IMR-90 (cell line): ENCODE results near the gene CNDP1.

ENCODE experiments used
- CEBPB ChIP-seq: IDR thresholded peaks from 2 replicates; pipeline ENCODE4 v1.6.1; 2012; ENCODE audit warnings: low read depth, low read length, improper control_type of control experiment
- CHD1 ChIP-seq: IDR thresholded peaks from 2 replicates; pipeline ENCODE4 v1.6.1; 2012; ENCODE audit warnings: low read depth, low read length, improper control_type of control experiment
- CTCF ChIP-seq: conservative IDR thresholded peaks from 2 replicates; pipeline ENCODE4 v1.5.1; 2012; ENCODE audit warnings: mild to moderate bottlenecking, low read depth, low read length, improper control_type of control experiment
- ELK1 ChIP-seq: fragments of 150-350 bp; IDR thresholded peaks from 2 replicates; pipeline ENCODE4 v1.6.1; 2016; ENCODE audit warnings: low read depth, mild to moderate bottlenecking, low read length, moderate library complexity, borderline replicate concordance
- FOS ChIP-seq: fragments of 150-350 bp; IDR thresholded peaks from 2 replicates; pipeline ENCODE4 v1.6.1; 2016; ENCODE audit warnings: low read depth, low read length
- MAFK ChIP-seq: IDR thresholded peaks from 2 replicates; pipeline ENCODE4 v1.6.1; 2012; ENCODE audit warnings: low read depth, low read length, improper control_type of control experiment
- MAZ ChIP-seq: IDR thresholded peaks from 2 replicates; pipeline ENCODE4 v1.6.1; 2012; ENCODE audit warnings: low read depth, mild to moderate bottlenecking, low read length, improper control_type of control experiment, moderate library complexity, borderline replicate concordance
- NFE2L2 ChIP-seq: fragments of 150-350 bp; IDR thresholded peaks from 2 replicates; pipeline ENCODE4 v1.6.1; 2016; ENCODE audit warnings: low read depth, mild to moderate bottlenecking, low read length
- POLR2A ChIP-seq: IDR thresholded peaks from 2 replicates; pipeline ENCODE4 v1.6.1; 2012; ENCODE audit warnings: mild to moderate bottlenecking, low read depth, low read length
- RAD21 ChIP-seq: IDR thresholded peaks from 2 replicates; pipeline ENCODE4 v1.6.1; 2012; ENCODE audit warnings: low read length, improper control_type of control experiment
- RCOR1 ChIP-seq: IDR thresholded peaks from 2 replicates; pipeline ENCODE4 v1.6.1; 2012; ENCODE audit warnings: mild to moderate bottlenecking, low read length, improper control_type of control experiment; ENCODE audit not compliant: insufficient replicate concordance
- RFX5 ChIP-seq: IDR thresholded peaks from 2 replicates; pipeline ENCODE4 v1.8.0; 2012; ENCODE audit warnings: low read depth, mild to moderate bottlenecking, low read length, moderate library complexity
- SMC3 ChIP-seq: fragments of 150-350 bp; IDR thresholded peaks from 2 replicates; pipeline ENCODE4 v1.6.1; 2016; ENCODE audit warnings: low read depth, mild to moderate bottlenecking, antibody characterized with exemption, low read length, moderate library complexity
- USF2 ChIP-seq: fragments of 150-350 bp; IDR thresholded peaks from 2 replicates; pipeline ENCODE4 v1.6.1; 2017; ENCODE audit warnings: mild to moderate bottlenecking, antibody characterized with exemption, low read length, low read depth

GRCh38 chr18:74597034-74597661, 62.8 kb downstream of the CNDP1 start:
- TF ChIP-seq CTCF (no peak), POLR2A (peak; percentile 68; the same call in 1 of the 2 replicates), RAD21 (no peak), USF2 (no peak), CEBPB (no peak), CHD1 (0 out of 2 replicates have a peak, but pooled peaks have one; percentile 49), ELK1 (no peak), RFX5 (no peak), SMC3 (no peak), MAZ (no peak), MAFK (no peak), NFE2L2 (no peak), RCOR1 (no peak), FOS (no peak)
